A673 (cell line): ENCODE measurements around the gene RIPOR2.

Experiments used
- EZH2 ChIP-seq: fragments of 200-600 bp; sonication (generic); IDR thresholded peaks from 2 replicates; pipeline ENCODE4 v1.6.1; 2017; ENCODE audit warnings: borderline replicate concordance, low read depth, mild to moderate bottlenecking, mixed read lengths, antibody characterized with exemption, low read length; ENCODE audit not compliant: poor library complexity, severe bottlenecking
- TF ChIP-seq, protein P1 (sequence below): fragments of 300-800, 200-600 bp; sonication (generic); conservative IDR thresholded peaks from 2 replicates; pipeline ENCODE4 v1.5.1; 2017; ENCODE audit warnings: low read depth, mild to moderate bottlenecking, antibody characterized with exemption, low read length, moderate library complexity, mixed read lengths

DNA sequence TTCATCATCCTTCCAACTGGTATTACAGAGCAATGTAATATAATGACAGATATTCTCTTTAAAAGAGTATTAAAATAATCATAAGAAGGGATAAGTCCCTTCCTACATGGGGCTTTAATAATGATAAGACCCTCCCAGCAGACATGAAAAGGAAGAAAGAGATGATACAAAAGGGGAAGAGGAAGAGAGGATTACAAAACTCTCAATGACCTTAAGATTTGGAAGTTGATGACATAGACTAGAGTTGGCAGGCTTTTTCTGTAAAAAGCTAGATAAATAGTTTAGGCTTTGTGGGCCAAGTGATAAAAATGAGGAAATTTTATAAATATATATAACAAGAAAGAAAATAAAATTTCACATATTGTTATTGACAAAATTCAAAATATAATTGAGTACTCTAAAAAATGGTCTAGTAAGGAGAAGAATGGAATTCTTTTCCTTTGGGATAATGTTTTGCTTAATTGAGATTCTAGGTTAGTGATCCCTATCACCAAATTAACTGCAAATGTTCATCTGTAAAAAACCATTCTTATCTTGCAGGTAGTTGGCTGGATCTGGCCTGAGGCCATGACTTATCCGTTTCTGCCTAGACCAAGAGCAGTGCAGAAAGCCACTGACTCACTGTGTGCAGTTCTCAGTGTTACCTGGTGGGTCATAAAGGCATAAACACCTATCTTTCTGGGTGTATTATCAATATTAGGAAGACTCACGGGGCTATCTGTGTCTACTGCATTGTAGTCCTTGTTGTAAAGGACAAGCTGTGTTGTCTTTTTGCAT is 11.0 kb downstream of the RIPOR2 start:
- TF ChIP-seq, protein P1, sequence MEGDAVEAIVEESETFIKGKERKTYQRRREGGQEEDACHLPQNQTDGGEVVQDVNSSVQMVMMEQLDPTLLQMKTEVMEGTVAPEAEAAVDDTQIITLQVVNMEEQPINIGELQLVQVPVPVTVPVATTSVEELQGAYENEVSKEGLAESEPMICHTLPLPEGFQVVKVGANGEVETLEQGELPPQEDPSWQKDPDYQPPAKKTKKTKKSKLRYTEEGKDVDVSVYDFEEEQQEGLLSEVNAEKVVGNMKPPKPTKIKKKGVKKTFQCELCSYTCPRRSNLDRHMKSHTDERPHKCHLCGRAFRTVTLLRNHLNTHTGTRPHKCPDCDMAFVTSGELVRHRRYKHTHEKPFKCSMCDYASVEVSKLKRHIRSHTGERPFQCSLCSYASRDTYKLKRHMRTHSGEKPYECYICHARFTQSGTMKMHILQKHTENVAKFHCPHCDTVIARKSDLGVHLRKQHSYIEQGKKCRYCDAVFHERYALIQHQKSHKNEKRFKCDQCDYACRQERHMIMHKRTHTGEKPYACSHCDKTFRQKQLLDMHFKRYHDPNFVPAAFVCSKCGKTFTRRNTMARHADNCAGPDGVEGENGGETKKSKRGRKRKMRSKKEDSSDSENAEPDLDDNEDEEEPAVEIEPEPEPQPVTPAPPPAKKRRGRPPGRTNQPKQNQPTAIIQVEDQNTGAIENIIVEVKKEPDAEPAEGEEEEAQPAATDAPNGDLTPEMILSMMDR = no peak
- TF ChIP-seq EZH2 = no peak
